Memory B cell (primary cell): ENCODE measurements around the gene RNF144A.
A peak's percentile ranks its signal among the peaks of the same experiment; 100 is the strongest.

ENCODE experiments used
- ATAC-seq: fragments of 150-1000 bp; cut with Tn5 transposase; 2 replicates; pipeline ENCODE4 v1.10.0; 2021; ENCODE audit warnings: low read depth, mild to moderate bottlenecking, moderate library complexity
- DNase-seq, 2 donors: peaks; one replicate each; pipeline ENCODE4 v3.0.0; 2022; ENCODE audit warnings: low spot score in 2 of 2
- H3K27ac Mint-ChIP-seq: one replicate; pipeline ENCODE4 v1.8.0; 2022; ENCODE audit warnings: mild to moderate bottlenecking, moderate library complexity, mixed read lengths
- H3K27me3 Mint-ChIP-seq: one replicate; pipeline ENCODE4 v1.8.0; 2022; ENCODE audit warnings: mixed read lengths
- H3K36me3 Mint-ChIP-seq: one replicate; pipeline ENCODE4 v1.8.0; 2022; ENCODE audit warnings: mild to moderate bottlenecking, mixed read lengths
- H3K4me1 Mint-ChIP-seq: one replicate; pipeline ENCODE4 v1.8.0; 2022; ENCODE audit warnings: mixed read lengths
- H3K4me3 Mint-ChIP-seq: one replicate; pipeline ENCODE4 v1.8.0; 2022; ENCODE audit warnings: mild to moderate bottlenecking, moderate library complexity, mixed read lengths
- H3K9me3 Mint-ChIP-seq: one replicate; pipeline ENCODE4 v1.8.0; 2022; ENCODE audit warnings: mixed read lengths

Gene RNF144A

GRCh38 chr2:7053650-7054265 lies 136.5 kb downstream of the RNF144A start:
- Mint-ChIP-seq H3K4me1 (peaks cover 22% of the 10 kb centered on the region), H3K27me3 (peaks cover 4% of the 10 kb centered on the region), H3K27ac (no peak overlapping the region), H3K4me3 (no peak overlapping the region), H3K36me3 (no peaks in the 10 kb centered on the region), H3K9me3 (peaks cover 6% of the 10 kb centered on the region)
- ATAC-seq (no peak), DNase-seq (no peak)

DNA sequence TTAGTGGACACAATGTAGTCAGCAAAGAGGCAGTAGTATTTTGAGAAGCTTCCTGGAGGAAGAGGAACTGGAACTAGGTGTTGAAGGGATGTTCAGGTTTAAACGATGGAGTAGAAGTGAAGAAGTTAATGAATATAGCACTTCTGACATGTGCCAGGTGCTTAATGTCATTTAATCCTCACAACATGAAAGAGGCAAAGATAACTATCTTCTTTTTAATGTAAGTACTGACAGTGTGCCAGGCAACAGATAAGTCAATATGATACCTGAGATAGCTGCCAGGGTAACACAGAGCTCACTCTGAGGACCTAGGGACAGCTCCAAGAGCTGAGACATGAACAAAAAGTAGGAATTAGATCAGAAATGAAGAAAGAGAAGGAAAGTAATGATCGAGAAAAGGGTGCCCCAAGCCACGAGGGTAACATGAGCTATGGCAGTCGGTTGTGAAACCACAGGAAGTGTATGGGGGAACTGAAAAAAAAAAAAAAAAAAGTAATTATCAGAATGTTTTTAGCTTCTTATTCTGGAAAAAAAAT lies 140.7 kb downstream of the RNF144A start:
- ATAC-seq: peak; percentile 83
- peak overlapping the region; percentile 49 for H3K4me3 Mint-ChIP-seq
- H3K36me3 Mint-ChIP-seq: peaks cover 2% of the 10 kb centered on the region
- no peaks in the 10 kb centered on the region for H3K9me3 Mint-ChIP-seq
- H3K4me1 Mint-ChIP-seq: peaks cover 17% of the 10 kb centered on the region
- no peaks in the 10 kb centered on the region for H3K27me3 Mint-ChIP-seq
- DNase-seq: no peak
- no peak overlapping the region for H3K27ac Mint-ChIP-seq

DNA sequence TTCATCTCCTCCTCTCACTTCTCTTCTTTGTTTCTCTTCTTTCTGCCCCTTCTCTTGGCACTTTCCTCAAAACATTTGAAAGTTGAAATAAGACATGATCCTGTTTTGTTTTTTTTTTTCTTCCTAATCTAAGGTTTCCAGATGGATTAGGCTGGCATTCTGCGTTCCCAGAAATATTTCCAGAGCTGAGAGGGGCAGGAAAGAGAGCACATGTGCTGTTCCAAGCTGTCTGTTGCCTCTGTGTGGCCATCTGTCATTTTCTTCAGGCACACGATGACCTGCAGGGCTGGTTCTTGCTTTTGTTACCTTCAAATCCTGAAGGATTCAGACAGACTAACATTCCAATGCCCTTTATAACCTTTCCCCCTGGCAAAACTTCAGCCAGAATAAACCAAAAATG lies 142.9 kb downstream of the RNF144A start:
- peaks cover 17% of the 10 kb centered on the region for H3K4me1 Mint-ChIP-seq
- no peak for DNase-seq
- no peak overlapping the region for H3K4me3 Mint-ChIP-seq
- H3K27ac Mint-ChIP-seq: no peak overlapping the region
- peaks cover 13% of the 10 kb centered on the region for H3K9me3 Mint-ChIP-seq
- peaks cover 8% of the 10 kb centered on the region for H3K36me3 Mint-ChIP-seq
- no peak for ATAC-seq
- no peaks in the 10 kb centered on the region for H3K27me3 Mint-ChIP-seq

GRCh38 chr2:7060631-7061449 lies 143.6 kb downstream of the RNF144A start:
- no peak for ATAC-seq
- peaks cover 13% of the 10 kb centered on the region for H3K9me3 Mint-ChIP-seq
- H3K4me1 Mint-ChIP-seq: peaks cover 17% of the 10 kb centered on the region
- H3K27ac Mint-ChIP-seq: no peak overlapping the region
- DNase-seq: no peak
- H3K27me3 Mint-ChIP-seq: no peaks in the 10 kb centered on the region
- no peak overlapping the region for H3K4me3 Mint-ChIP-seq
- peaks cover 8% of the 10 kb centered on the region for H3K36me3 Mint-ChIP-seq

DNA sequence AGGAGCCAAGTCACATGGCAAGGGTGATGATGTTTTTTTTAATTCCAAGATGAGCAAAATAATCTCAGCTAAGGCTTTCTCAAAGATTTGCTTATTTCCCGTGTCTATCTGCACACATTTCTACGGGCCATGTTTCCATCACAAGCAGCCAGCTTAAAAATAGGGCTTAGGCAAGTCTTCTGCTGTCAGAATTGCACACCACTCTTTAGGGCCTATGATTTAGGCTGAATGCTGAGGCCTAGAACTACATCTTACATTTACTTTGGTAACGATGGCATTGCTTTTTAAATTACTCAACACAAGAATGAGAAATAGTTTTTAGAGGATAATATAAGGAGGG lies 144.2 kb downstream of the RNF144A start:
- peaks cover 17% of the 10 kb centered on the region for H3K4me1 Mint-ChIP-seq
- no peak overlapping the region for H3K27ac Mint-ChIP-seq
- DNase-seq (no peak), ATAC-seq (no peak)
- H3K36me3 Mint-ChIP-seq: peaks cover 8% of the 10 kb centered on the region
- no peak overlapping the region for H3K4me3 Mint-ChIP-seq
- no peaks in the 10 kb centered on the region for H3K27me3 Mint-ChIP-seq
- H3K9me3 Mint-ChIP-seq: peaks cover 13% of the 10 kb centered on the region

DNA sequence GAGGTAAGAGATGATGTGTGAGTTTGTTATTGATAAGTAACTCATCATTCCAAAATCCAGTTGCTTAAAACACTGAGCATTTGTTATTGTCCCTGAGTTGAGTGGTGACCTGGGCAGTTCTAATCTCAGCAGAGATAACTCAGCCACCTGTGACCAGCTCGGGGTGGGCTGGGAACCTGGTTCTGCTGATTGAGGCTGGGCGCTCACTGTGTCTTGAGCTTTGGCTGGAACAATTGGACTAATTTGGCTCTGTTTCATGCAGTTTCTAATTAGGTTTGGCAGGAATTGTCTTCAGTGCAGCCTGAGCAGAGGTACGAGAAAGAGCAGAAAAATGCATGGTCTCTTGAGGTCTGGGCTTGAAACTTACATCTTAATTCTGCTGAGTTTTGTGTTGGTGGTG lies 144.7 kb downstream of the RNF144A start:
- H3K4me1 Mint-ChIP-seq: peaks cover 17% of the 10 kb centered on the region
- peaks cover 8% of the 10 kb centered on the region for H3K36me3 Mint-ChIP-seq
- DNase-seq: no peak
- H3K4me3 Mint-ChIP-seq: no peak overlapping the region
- H3K27ac Mint-ChIP-seq: no peak overlapping the region
- no peaks in the 10 kb centered on the region for H3K27me3 Mint-ChIP-seq
- H3K9me3 Mint-ChIP-seq: peaks cover 13% of the 10 kb centered on the region
- ATAC-seq: no peak

DNA sequence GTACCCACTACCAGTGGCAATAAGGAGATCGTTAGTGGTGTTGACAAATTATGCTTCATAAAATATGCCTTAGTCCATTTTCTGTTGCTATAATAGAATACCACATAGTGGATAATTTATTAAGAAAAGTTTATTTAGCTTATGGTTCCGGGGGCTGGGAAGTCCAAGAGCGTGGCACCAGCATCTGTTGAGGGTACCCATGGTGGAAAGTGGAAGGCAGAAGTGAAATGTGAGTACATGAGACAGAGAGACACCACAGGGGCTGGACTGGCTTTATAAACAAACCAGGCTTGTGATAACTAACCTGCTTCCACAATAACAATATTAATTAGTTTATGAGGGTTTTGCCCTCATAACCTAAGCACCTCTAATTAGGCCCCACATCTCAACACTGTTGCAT lies 146.6 kb downstream of the RNF144A start:
- Mint-ChIP-seq H3K27ac (no peak overlapping the region), H3K9me3 (peaks cover 13% of the 10 kb centered on the region), H3K4me1 (peaks cover 5% of the 10 kb centered on the region), H3K27me3 (peaks cover 5% of the 10 kb centered on the region), H3K36me3 (peaks cover 8% of the 10 kb centered on the region), H3K4me3 (no peak overlapping the region)
- ATAC-seq (no peak), DNase-seq (no peak)

GRCh38 chr2:7068457-7068856 lies 151.2 kb downstream of the RNF144A start:
- Mint-ChIP-seq H3K4me3 (no peak overlapping the region), H3K4me1 (no peaks in the 10 kb centered on the region), H3K36me3 (peaks cover 7% of the 10 kb centered on the region), H3K27me3 (peaks cover 8% of the 10 kb centered on the region), H3K9me3 (peaks cover 16% of the 10 kb centered on the region), H3K27ac (no peak overlapping the region)
- ATAC-seq (no peak), DNase-seq (no peak)

GRCh38 chr2:7070483-7070882 lies 153.3 kb downstream of the RNF144A start:
- H3K9me3 Mint-ChIP-seq: peaks cover 8% of the 10 kb centered on the region
- ATAC-seq: no peak
- peaks cover 9% of the 10 kb centered on the region for H3K27me3 Mint-ChIP-seq

DNA sequence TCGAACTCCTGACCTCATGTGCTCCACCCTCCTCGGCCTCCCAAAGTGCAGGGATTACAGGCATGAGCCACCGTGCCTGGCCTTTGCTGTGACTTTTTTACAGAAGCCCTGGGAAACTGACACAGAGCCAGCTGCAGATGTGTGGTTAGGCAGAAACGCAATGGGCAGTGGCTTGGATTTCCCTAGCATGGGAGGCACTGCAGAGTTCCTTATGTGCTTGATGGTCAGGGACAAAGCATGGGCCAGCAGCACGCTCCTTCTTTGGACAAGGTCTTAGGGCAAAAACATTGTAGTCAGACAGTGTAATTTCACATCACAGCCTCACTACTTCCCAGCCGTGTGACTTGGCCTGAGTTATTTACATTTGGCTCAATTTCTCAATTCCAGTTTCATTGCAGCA lies 153.9 kb downstream of the RNF144A start:
- DNase-seq: no peak
- no peak overlapping the region for H3K4me3 Mint-ChIP-seq
- H3K27me3 Mint-ChIP-seq: peaks cover 9% of the 10 kb centered on the region
- H3K9me3 Mint-ChIP-seq: peaks cover 8% of the 10 kb centered on the region
- no peak overlapping the region for H3K27ac Mint-ChIP-seq
- no peaks in the 10 kb centered on the region for H3K4me1 Mint-ChIP-seq
- ATAC-seq: no peak
- peaks cover 10% of the 10 kb centered on the region for H3K36me3 Mint-ChIP-seq

More at GRCh38 chr2:7070483-7070882, 153.3 kb downstream of the RNF144A start:
- Mint-ChIP-seq H3K27ac (no peak overlapping the region), H3K36me3 (peaks cover 10% of the 10 kb centered on the region), H3K4me1 (no peaks in the 10 kb centered on the region), H3K4me3 (no peak overlapping the region)
- DNase-seq: no peak

DNA sequence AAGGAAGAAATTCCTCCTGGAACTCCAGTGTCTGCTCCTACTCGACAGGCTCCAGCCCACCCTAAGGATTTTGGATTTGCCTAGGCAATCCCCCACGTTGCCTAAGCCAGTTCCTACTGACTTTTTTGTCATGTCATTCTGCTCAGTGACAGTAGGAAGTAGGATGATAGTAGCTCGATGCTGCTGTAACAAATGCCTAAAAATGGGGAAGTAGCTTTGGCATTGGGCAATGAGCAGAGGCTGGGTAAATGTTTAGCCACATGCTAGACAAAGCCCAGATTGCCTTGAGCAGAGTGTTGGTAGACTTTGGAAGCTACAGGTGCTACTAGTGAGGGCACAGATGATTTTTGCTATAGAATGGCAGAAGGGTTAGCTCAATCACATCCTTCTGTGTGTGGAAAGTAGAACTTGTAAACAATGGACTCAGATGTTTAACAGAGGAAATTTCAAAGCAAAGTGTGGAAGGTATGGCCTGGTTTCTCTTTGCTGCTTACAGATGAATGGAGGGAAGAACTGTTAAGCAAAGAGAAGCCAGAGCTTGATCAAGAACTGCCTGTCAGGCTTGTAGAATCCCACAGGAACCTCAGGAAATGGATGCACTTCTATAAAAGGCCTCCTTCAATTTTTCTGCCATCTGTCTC lies 154.8 kb downstream of the RNF144A start:
- ATAC-seq: no peak
- no peak overlapping the region for H3K4me3 Mint-ChIP-seq
- peaks cover 8% of the 10 kb centered on the region for H3K9me3 Mint-ChIP-seq
- H3K27ac Mint-ChIP-seq: no peak overlapping the region
- H3K4me1 Mint-ChIP-seq: no peaks in the 10 kb centered on the region
- peaks cover 10% of the 10 kb centered on the region for H3K36me3 Mint-ChIP-seq
- no peak for DNase-seq
- peaks cover 9% of the 10 kb centered on the region for H3K27me3 Mint-ChIP-seq

GRCh38 chr2:7073901-7074300 lies 156.7 kb downstream of the RNF144A start:
- ATAC-seq (no peak), DNase-seq (peak in 1 of 2 donors; percentile 3)
- Mint-ChIP-seq H3K4me3 (no peak overlapping the region), H3K36me3 (peaks cover 10% of the 10 kb centered on the region), H3K27me3 (peaks cover 4% of the 10 kb centered on the region), H3K27ac (no peak overlapping the region), H3K9me3 (peaks cover 8% of the 10 kb centered on the region), H3K4me1 (no peaks in the 10 kb centered on the region)

DNA sequence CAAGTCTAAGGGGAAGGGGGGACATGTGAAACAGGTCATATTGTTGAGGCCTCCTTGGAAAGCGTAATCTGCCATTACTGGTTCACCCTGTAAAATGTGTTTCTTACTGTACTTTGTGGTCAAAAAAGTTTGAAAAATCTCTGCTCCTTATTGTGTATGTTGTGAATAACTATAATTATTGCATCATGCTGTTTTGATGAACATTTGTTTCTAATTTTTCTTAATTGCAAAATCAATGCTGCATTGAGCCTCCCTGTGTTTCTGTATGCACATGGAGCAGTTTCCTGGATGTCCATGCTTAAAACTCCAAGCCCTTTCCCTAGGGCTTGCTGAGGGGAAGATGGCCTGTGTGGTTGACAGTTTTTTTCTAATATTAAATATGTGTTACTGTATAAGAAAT lies 158.6 kb downstream of the RNF144A start:
- H3K4me1 Mint-ChIP-seq: no peaks in the 10 kb centered on the region
- peaks cover 10% of the 10 kb centered on the region for H3K36me3 Mint-ChIP-seq
- ATAC-seq (no peak), DNase-seq (no peak)
- peaks cover 4% of the 10 kb centered on the region for H3K27me3 Mint-ChIP-seq
- H3K27ac Mint-ChIP-seq: no peak overlapping the region
- H3K9me3 Mint-ChIP-seq: peaks cover 8% of the 10 kb centered on the region
- H3K4me3 Mint-ChIP-seq: no peak overlapping the region

DNA sequence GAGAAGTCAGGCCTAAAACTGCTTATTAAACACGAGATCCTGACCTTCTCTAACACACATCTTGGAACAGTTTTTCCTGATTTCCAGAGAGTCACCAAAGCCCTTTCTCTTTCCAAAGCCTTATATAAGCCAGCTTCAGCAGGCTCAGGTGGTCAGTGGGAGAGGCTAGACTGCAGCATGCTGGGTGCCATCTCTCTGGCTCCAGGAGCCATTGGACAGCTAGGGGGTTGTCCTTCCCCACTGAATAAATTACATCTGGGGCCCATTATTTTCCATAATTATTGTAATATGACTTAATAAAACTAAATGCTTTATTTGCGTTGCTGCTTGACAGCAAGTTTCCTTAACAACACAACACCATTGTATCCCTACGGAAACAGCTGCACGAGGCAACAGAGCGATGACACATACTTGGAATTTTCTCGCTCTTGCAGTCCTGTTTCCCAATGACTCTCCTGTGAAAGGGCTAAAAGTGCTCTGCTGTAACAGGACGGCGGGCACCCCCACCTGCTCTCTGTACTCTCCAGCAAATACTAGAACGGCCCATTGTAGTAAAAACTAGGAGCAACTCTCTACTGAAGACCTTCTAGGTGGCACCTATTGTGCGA lies 160.6 kb downstream of the RNF144A start:
- H3K27ac Mint-ChIP-seq: no peak overlapping the region
- H3K9me3 Mint-ChIP-seq: peaks cover 4% of the 10 kb centered on the region
- H3K36me3 Mint-ChIP-seq: peaks cover 8% of the 10 kb centered on the region
- no peak for DNase-seq
- no peak overlapping the region for H3K4me3 Mint-ChIP-seq
- no peaks in the 10 kb centered on the region for H3K4me1 Mint-ChIP-seq
- ATAC-seq: no peak
- H3K27me3 Mint-ChIP-seq: peaks cover 4% of the 10 kb centered on the region
